Stimulated activated CD8-positive, alpha-beta memory T cell treated with anti-CD3 and anti-CD28 coated beads, Interleukin-2, amount 100 ng/mL, for 1 hour (primary cell): ENCODE data around the gene SRCIN1.
"Not testable (repeated sequence)": the region's sequence is repeated elsewhere in the genome, so short reads cannot be mapped to it uniquely, and the experiment has no call there.

Experiments
- DNase-seq, 2 donors: peaks; one replicate each; pipeline ENCODE4 v3.0.0-alpha.2; 2020; ENCODE audit warnings: low read depth in 2 of 2

The SRCIN1 gene

GRCh38 chr17:38543403-38544174, 62.2 kb downstream of the SRCIN1 start:
- DNase-seq, result no peak

GRCh38 chr17:38542286-38542685, 63.5 kb downstream of the SRCIN1 start:
- no peak for DNase-seq

GRCh38 chr17:38541281-38541680, 64.5 kb downstream of the SRCIN1 start:
- no peak for DNase-seq

- no peak for DNase-seq
Observed at GRCh38 chr17:38540514-38541045, 65.2 kb downstream of the SRCIN1 start.

GRCh38 chr17:38539386-38539785, 66.4 kb downstream of the SRCIN1 start:
- DNase-seq, result no peak

- no peak for DNase-seq
Observed at GRCh38 chr17:38538906-38539305, 66.8 kb downstream of the SRCIN1 start.

GRCh38 chr17:38536661-38537060, 69.1 kb downstream of the SRCIN1 start:
- DNase-seq, result no peak

GRCh38 chr17:38535886-38536285, 69.9 kb downstream of the SRCIN1 start:
- DNase-seq, result no peak

- DNase-seq, result no peak
Observed at GRCh38 chr17:38534498-38534885, 71.3 kb downstream of the SRCIN1 start.

- DNase-seq, result no peak
Observed at GRCh38 chr17:38533866-38534497, 71.8 kb downstream of the SRCIN1 start.

GRCh38 chr17:38533241-38533640, 72.5 kb downstream of the SRCIN1 start:
- DNase-seq, result no peak

GRCh38 chr17:38532451-38532850, 73.3 kb downstream of the SRCIN1 start:
- DNase-seq, result no peak

GRCh38 chr17:38531761-38532160, 74.0 kb downstream of the SRCIN1 start:
- not testable (repeated sequence) for DNase-seq

GRCh38 chr17:38530856-38531255, 74.9 kb downstream of the SRCIN1 start:
- not testable (repeated sequence) for DNase-seq

GRCh38 chr17:38528141-38528540, 77.6 kb downstream of the SRCIN1 start:
- DNase-seq, result not testable (repeated sequence)

GRCh38 chr17:38526526-38526925, 79.2 kb downstream of the SRCIN1 start:
- DNase-seq, result not testable (repeated sequence)

GRCh38 chr17:38512473-38513058, 93.2 kb downstream of the SRCIN1 start:
- no peak for DNase-seq

- DNase-seq, result no peak
Observed at GRCh38 chr17:38511150-38512108, 94.3 kb downstream of the SRCIN1 start.

- DNase-seq, result no peak
Observed at GRCh38 chr17:38510421-38511149, 95.2 kb downstream of the SRCIN1 start.

- no peak for DNase-seq
Observed at GRCh38 chr17:38509772-38510420, 95.9 kb downstream of the SRCIN1 start.
